GM18870 (cell line): ENCODE results near the gene PIAS4.

Experiments
- ATAC-seq: cut with Tn5 transposase; IDR thresholded peaks from one replicate; pipeline ENCODE4 v1.9.1; 2021; ENCODE audit warnings: moderate library complexity; ENCODE audit not compliant: unreplicated experiment

The PIAS4 gene

GRCh38 chr19:4038661-4039423 is 31.3 kb downstream of the PIAS4 start:
- no peak for ATAC-seq

- ATAC-seq: no peak
Measured at GRCh38 chr19:4042064-4042730, 34.7 kb downstream of the PIAS4 start.

GRCh38 chr19:4042731-4043082 is 35.2 kb downstream of the PIAS4 start:
- no peak for ATAC-seq

- ATAC-seq: no peak
Measured at GRCh38 chr19:4043401-4043800, 35.9 kb downstream of the PIAS4 start.

GRCh38 chr19:4043966-4044715 is 36.6 kb downstream of the PIAS4 start:
- ATAC-seq: no peak

GRCh38 chr19:4044990-4045465 is 37.5 kb downstream of the PIAS4 start:
- ATAC-seq: no peak

GRCh38 chr19:4045597-4046361 is 38.2 kb downstream of the PIAS4 start:
- no peak for ATAC-seq

- no peak for ATAC-seq
Measured at GRCh38 chr19:4046362-4046691, 38.8 kb downstream of the PIAS4 start.

- ATAC-seq: no peak
Measured at GRCh38 chr19:4046946-4047683, 39.6 kb downstream of the PIAS4 start.

GRCh38 chr19:4049432-4049831 is 41.9 kb downstream of the PIAS4 start:
- no peak for ATAC-seq

- no peak for ATAC-seq
Measured at GRCh38 chr19:4051175-4052101, 43.9 kb downstream of the PIAS4 start.

GRCh38 chr19:4052114-4052992 is 44.8 kb downstream of the PIAS4 start:
- no peak for ATAC-seq

- ATAC-seq: no peak
Measured at GRCh38 chr19:4052993-4053422, 45.5 kb downstream of the PIAS4 start.

GRCh38 chr19:4053423-4054324 is 46.1 kb downstream of the PIAS4 start:
- no peak for ATAC-seq

GRCh38 chr19:4054441-4055208 is 47.1 kb downstream of the PIAS4 start:
- no peak for ATAC-seq

- no peak for ATAC-seq
Measured at GRCh38 chr19:4055209-4055552, 47.6 kb downstream of the PIAS4 start.
